HTERT RPE-1 (cell line): ENCODE data around the gene CSNK1A1.

Experiments
- in situ Hi-C: fragments of 300-500 bp; cut with MboI; formaldehyde crosslinking; loops from 4 replicates; pipeline ENCODE4 v1.14.3; 2020; ENCODE audit warnings: low sequenced_read_pairs

The CSNK1A1 gene

DNA sequence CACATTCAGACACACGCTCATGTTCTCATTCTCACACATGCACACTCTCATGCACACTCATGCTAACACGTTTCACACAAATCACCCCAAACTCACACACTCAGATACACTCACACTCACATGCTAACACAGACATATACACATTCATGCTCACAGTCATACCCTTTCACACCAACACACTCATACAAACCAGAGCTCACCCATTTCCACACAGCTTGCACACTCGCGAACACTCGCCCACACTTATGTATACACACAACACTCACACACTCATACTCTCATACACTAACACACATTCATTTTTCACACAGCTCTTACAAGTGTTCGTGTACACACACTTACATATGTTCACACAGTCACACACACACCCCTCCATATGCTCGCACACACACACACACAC lies 108.0 kb downstream of the CSNK1A1 start:
- in situ Hi-C loops, result no loop called here

DNA sequence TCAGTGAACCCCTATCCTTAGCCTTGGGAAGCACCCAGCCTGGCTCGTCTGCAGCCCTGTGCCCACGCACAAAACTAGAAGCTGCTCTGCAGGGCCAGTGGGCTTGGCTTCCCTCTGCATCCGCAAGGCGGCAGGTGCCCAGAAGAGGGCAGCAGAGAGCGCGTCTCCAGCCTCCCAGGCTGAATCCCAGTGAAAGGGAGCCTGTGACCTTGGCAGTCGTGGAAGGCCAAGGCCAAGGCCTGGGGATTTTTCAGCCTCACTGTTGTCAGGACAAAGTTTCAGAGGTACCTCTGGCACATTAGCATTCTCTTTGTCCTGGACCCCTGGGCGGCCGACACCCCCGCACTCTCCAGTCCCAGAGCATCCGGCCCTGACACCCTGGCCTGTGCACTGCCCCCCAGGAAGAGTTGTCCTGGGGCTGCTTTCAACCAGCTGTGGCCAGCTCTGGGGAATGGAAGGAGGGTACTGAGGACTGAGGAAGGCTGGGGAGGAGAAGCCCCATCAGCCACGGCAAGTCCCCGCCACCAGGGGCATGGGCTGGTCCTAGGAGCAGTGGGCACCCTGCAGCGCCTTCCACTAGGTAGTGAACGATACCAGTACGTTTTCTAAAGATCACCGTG lies 108.6 kb downstream of the CSNK1A1 start:
- in situ Hi-C loops, result no loop called here
